Neural progenitor cell (in vitro differentiated cells): Measurements from ENCODE around the gene LRRC4B. TPM values are rescaled to one million over a fixed set of nuclear protein-coding genes. Genes with fewer than 3 reads are reported as not detected.

Experiments used
- DNase-seq: peaks from one replicate; pipeline ENCODE4 v3.0.0-alpha.2; 2016; ENCODE audit warnings: low spot score
- H2AFZ ChIP-seq: fragments of 200-600 bp; sonication (generic); replicated peaks from 2 replicates; pipeline ENCODE4 v1.6.1; 2016; ENCODE audit warnings: antibody characterized with exemption
- H3F3A ChIP-seq: fragments of 200-600 bp; sonication (generic); 2 replicates; pipeline ENCODE4 v1.6.1; 2016; ENCODE audit warnings: antibody characterized with exemption, low read depth
- H3K27ac ChIP-seq: fragments of 200-600 bp; sonication (generic); 2 replicates; pipeline ENCODE4 v1.5.1; 2016; ENCODE audit warnings: mild to moderate bottlenecking
- H3K27me3 ChIP-seq: fragments of 200-600 bp; sonication (generic); 2 replicates; pipeline ENCODE4 v1.6.1; 2016; ENCODE audit warnings: mild to moderate bottlenecking, moderate library complexity
- H3K36me3 ChIP-seq: fragments of 200-600 bp; sonication (generic); 2 replicates; pipeline ENCODE4 v1.5.1; 2016
- H3K4me1 ChIP-seq: fragments of 200-600 bp; sonication (generic); 2 replicates; pipeline ENCODE4 v1.6.1; 2016; ENCODE audit warnings: mixed run types
- H3K4me2 ChIP-seq: fragments of 200-600 bp; sonication (generic); 2 replicates; pipeline ENCODE4 v1.6.1; 2016
- H3K4me3 ChIP-seq: fragments of 200-600 bp; sonication (generic); 2 replicates; pipeline ENCODE4 v1.5.1; 2016
- H3K79me2 ChIP-seq: fragments of 200-600 bp; sonication (generic); 2 replicates; pipeline ENCODE4 v1.6.1; 2016; ENCODE audit warnings: low read depth
- H3K9ac ChIP-seq: fragments of 200-600 bp; sonication (generic); 2 replicates; pipeline ENCODE4 v1.6.1; 2016
- H3K9me3 ChIP-seq: fragments of 200-600 bp; sonication (generic); 2 replicates; pipeline ENCODE4 v1.5.1; 2016; ENCODE audit warnings: low read depth
- H4K20me1 ChIP-seq: fragments of 200-600 bp; sonication (generic); 2 replicates; pipeline ENCODE4 v1.6.1; 2016; ENCODE audit warnings: low read depth
- H3K27ac Mint-ChIP-seq: 3 replicates; pipeline ENCODE4 v1.8.0; 2021; ENCODE audit warnings: mixed read lengths
- H3K27me3 Mint-ChIP-seq: 2 replicates; pipeline ENCODE4 v1.8.0; 2022; ENCODE audit warnings: low read depth, mild to moderate bottlenecking, inconsistent platforms, moderate library complexity, mixed read lengths; ENCODE audit not compliant: insufficient read depth
- H3K36me3 Mint-ChIP-seq: 3 replicates; pipeline ENCODE4 v1.8.0; 2021; ENCODE audit warnings: mixed read lengths
- H3K4me1 Mint-ChIP-seq: 3 replicates; pipeline ENCODE4 v1.8.0; 2021; ENCODE audit warnings: mixed read lengths
- H3K4me3 Mint-ChIP-seq: 3 replicates; pipeline ENCODE4 v1.8.0; 2021; ENCODE audit warnings: mild to moderate bottlenecking, moderate library complexity, mixed read lengths
- H3K9me3 Mint-ChIP-seq: 3 replicates; pipeline ENCODE4 v1.8.0; 2020; ENCODE audit warnings: mixed read lengths
- EZH2 ChIP-seq: fragments of 200-600 bp; sonication (generic); IDR thresholded peaks from 2 replicates; pipeline ENCODE4 v1.6.1; 2017; ENCODE audit warnings: antibody characterized with exemption, mild to moderate bottlenecking, moderate library complexity
- EZH2phosphoT487 ChIP-seq: fragments of 200-600 bp; sonication (generic); IDR thresholded peaks from 2 replicates; pipeline ENCODE4 v1.6.1; 2017; ENCODE audit warnings: antibody characterized with exemption
- total RNA-seq: library from RNA; depleted of rRNA; stranded (reverse); fragments of >200 nt; gene quantifications from 2 replicates; pipeline ENCODE4 v1.2.3, GENCODE V29; 2015; ENCODE audit warnings: low replicate concordance
- TF ChIP-seq, protein P1 (sequence below): fragments of 200-600 bp; sonication (generic); IDR thresholded peaks from 2 replicates; pipeline ENCODE4 v1.5.1; 2017; ENCODE audit warnings: antibody characterized with exemption, mild to moderate bottlenecking

Gene LRRC4B
- total RNA-seq, 1 donor from 2014 or later = 12.0 TPM

DNA sequence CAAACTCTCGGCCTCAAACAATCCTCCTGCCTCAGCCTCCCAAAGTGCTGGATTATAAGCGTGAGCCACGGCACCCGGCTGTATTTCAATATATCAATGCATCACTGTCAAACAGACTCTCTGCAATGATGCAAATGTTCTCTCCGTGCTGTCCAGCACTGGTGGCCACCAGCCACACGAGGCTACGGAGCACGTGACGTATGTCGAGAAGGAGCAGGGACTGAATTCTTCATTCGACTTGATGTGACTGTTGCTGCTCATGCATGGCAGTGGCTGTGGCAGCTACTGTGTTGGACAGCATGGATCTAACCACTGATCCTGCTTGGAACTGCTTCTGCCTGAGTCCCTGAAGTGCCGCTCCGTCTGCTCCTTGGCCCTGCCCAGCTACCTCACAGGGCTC is 9.8 kb downstream of the LRRC4B start:
- TF ChIP-seq EZH2 (no peak), EZH2phosphoT487 (no peak)
- TF ChIP-seq, protein P1, sequence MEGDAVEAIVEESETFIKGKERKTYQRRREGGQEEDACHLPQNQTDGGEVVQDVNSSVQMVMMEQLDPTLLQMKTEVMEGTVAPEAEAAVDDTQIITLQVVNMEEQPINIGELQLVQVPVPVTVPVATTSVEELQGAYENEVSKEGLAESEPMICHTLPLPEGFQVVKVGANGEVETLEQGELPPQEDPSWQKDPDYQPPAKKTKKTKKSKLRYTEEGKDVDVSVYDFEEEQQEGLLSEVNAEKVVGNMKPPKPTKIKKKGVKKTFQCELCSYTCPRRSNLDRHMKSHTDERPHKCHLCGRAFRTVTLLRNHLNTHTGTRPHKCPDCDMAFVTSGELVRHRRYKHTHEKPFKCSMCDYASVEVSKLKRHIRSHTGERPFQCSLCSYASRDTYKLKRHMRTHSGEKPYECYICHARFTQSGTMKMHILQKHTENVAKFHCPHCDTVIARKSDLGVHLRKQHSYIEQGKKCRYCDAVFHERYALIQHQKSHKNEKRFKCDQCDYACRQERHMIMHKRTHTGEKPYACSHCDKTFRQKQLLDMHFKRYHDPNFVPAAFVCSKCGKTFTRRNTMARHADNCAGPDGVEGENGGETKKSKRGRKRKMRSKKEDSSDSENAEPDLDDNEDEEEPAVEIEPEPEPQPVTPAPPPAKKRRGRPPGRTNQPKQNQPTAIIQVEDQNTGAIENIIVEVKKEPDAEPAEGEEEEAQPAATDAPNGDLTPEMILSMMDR = no peak
- Mint-ChIP-seq H3K9me3 (no peaks in the 10 kb centered on the region), H3K4me1 (peaks cover 71% of the 10 kb centered on the region), H3K27ac (peak overlapping the region; percentile 8), H3K36me3 (peaks cover 2% of the 10 kb centered on the region), H3K4me3 (no peak overlapping the region), H3K27me3 (peaks cover 7% of the 10 kb centered on the region)
- Histone ChIP-seq H3K27ac (no peak overlapping the region), H3K9me3 (no peaks in the 10 kb centered on the region), H2AFZ (no peak overlapping the region), H3K27me3 (peaks cover 87% of the 10 kb centered on the region), H3K9ac (no peak overlapping the region), H3K4me2 (no peak overlapping the region), H3K36me3 (no peaks in the 10 kb centered on the region), H3K4me3 (no peak overlapping the region), H4K20me1 (peaks cover 76% of the 10 kb centered on the region), H3K79me2 (peaks cover 7% of the 10 kb centered on the region), H3K4me1 (no peaks in the 10 kb centered on the region), H3F3A (peaks cover 9% of the 10 kb centered on the region)
- DNase-seq = no peak

DNA sequence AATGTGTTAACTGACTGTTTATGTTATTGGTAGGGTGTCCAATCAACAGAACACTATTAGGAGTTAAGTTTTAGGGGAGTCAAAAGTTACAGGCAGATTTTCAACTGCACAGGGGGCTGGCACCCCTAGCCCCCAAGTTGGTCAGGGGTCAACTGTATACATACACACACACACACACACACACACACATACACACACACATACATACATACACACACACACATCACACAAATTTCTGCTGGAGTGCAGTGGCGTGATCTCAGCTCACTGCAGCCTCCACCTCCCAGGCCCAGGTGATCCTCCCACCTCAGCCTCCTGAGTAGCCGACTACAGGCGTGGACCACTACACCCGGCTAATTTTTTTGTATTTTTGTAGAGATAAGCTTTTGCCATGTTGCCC is 10.2 kb downstream of the LRRC4B start:
- Histone ChIP-seq H3K4me3 (no peak overlapping the region), H4K20me1 (peaks cover 76% of the 10 kb centered on the region), H3K4me2 (no peak overlapping the region), H3K27me3 (peaks cover 87% of the 10 kb centered on the region), H3F3A (peaks cover 9% of the 10 kb centered on the region), H3K79me2 (peaks cover 9% of the 10 kb centered on the region), H3K9me3 (no peaks in the 10 kb centered on the region), H3K36me3 (no peaks in the 10 kb centered on the region), H3K4me1 (no peaks in the 10 kb centered on the region), H3K27ac (no peak overlapping the region), H3K9ac (no peak overlapping the region), H2AFZ (no peak overlapping the region)
- DNase-seq = no peak
- Mint-ChIP-seq H3K36me3 (peaks cover 2% of the 10 kb centered on the region), H3K4me1 (peaks cover 68% of the 10 kb centered on the region), H3K27me3 (peaks cover 5% of the 10 kb centered on the region), H3K9me3 (no peaks in the 10 kb centered on the region), H3K27ac (no peak overlapping the region), H3K4me3 (no peak overlapping the region)
- TF ChIP-seq, protein P1 = no peak
- TF ChIP-seq EZH2 = no peak
- TF ChIP-seq EZH2phosphoT487 = no peak

DNA sequence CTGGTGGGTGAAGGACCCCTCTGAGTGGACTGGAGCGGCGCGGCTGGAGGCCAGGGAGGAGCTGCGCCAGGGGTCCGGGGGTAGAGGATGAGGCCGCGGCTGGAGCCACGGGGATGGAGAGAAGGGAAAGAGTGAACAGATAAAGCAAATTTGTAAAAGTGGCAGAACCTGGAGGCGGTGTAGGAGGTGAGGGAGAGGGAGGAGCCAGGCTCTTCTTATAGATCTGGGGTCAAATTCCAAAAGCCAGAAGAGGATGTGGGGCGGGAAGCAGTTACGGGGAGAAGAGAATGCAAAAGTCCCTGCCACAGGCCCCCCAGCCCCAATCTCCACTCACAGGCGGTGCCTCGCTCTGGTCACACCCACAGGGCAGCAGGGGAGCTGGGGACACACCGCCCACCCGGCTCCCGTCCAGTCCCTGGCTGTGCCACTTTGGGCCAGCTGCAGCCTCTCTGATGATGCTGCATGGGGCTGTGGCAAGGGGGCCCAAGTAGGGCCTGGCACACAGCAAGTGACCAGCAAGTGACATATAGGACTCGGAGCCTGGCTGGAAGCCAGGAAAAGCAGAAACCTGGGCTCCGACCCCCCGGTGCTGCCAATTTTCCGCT is 11.1 kb downstream of the LRRC4B start:
- H3K4me3 ChIP-seq = peak overlapping the region; percentile 53
- Mint-ChIP-seq H3K4me3 (peak overlapping the region; percentile 83), H3K27ac (no peak overlapping the region)

DNA sequence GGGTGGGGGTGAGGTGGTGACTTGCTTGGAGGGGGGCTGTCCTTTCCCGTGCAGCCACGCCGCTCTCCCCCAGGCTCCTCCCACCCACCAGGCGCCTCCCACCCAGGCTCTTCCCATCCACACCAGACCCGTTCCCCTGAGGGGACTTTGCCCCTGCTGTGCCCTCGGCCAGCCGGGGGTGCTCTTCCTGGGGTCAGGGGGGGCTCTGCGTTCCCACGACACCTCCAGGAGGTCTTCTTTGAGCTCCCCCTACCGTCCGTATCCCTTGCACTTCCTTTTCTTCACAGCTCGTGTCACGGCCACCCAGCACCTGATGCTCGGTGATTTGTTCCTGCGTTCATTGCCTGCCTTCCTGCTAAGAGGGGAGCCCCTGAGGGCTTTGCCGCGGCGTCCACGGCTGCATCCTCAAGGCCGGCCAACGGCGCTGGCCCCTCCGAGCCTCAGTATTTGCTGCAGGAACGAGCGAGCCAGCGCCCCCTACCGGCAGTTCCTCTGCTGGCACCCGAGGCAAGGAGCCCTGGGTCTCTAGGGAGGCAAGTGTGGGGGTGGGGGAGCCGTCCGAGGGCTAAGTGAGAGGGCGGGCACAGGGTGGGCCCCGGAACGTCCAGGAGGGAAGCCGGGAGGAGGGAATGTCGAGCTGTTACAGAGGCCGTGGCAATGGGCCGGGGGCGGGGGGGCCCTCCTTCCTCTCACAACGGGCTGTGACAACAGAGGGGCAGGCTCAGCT is 11.8 kb downstream of the LRRC4B start:
- peak overlapping the region; percentile 53 for H3K4me3 ChIP-seq
- peaks cover 88% of the 10 kb centered on the region for H3K27me3 ChIP-seq
- no peaks in the 10 kb centered on the region for H3K36me3 ChIP-seq
- H3K27ac Mint-ChIP-seq = peak overlapping the region; percentile 98
- H3F3A ChIP-seq = peaks cover 14% of the 10 kb centered on the region
- TF ChIP-seq, protein P1 = peak; percentile 98
- TF ChIP-seq EZH2phosphoT487 (no peak), EZH2 (no peak)
- no peaks in the 10 kb centered on the region for H3K9me3 Mint-ChIP-seq
- H3K4me1 ChIP-seq = no peaks in the 10 kb centered on the region
- peak overlapping the region; percentile 80 for H3K4me2 ChIP-seq
- DNase-seq = peak; percentile 95
- peaks cover 2% of the 10 kb centered on the region for H3K36me3 Mint-ChIP-seq
- H3K4me1 Mint-ChIP-seq = peaks cover 70% of the 10 kb centered on the region
- no peak overlapping the region for H3K9ac ChIP-seq
- H3K4me3 Mint-ChIP-seq = peak overlapping the region; percentile 83
- peaks cover 5% of the 10 kb centered on the region for H3K27me3 Mint-ChIP-seq
- H3K27ac ChIP-seq = no peak overlapping the region
- peaks cover 4% of the 10 kb centered on the region for H3K79me2 ChIP-seq
- peaks cover 66% of the 10 kb centered on the region for H4K20me1 ChIP-seq
- peak overlapping the region; percentile 60 for H2AFZ ChIP-seq
- no peaks in the 10 kb centered on the region for H3K9me3 ChIP-seq

More for the DNA sequence above, 11.1 kb downstream of the LRRC4B start:
- Histone ChIP-seq H3K9ac (no peak overlapping the region), H3K36me3 (no peaks in the 10 kb centered on the region), H3K4me2 (peak overlapping the region; percentile 80), H4K20me1 (peaks cover 69% of the 10 kb centered on the region), H3K79me2 (peaks cover 6% of the 10 kb centered on the region), H2AFZ (peak overlapping the region; percentile 14), H3F3A (peaks cover 14% of the 10 kb centered on the region), H3K27me3 (peaks cover 88% of the 10 kb centered on the region), H3K9me3 (no peaks in the 10 kb centered on the region), H3K4me1 (no peaks in the 10 kb centered on the region), H3K27ac (no peak overlapping the region)
- no peak for TF ChIP-seq EZH2phosphoT487
- peak; percentile 25 for TF ChIP-seq EZH2
- Mint-ChIP-seq H3K4me1 (peaks cover 67% of the 10 kb centered on the region), H3K9me3 (no peaks in the 10 kb centered on the region), H3K36me3 (peaks cover 2% of the 10 kb centered on the region), H3K27me3 (peaks cover 5% of the 10 kb centered on the region)
- DNase-seq = peak; percentile 46
